Measurements from ENCODE around the gene MICAL3.
A peak's percentile ranks its signal among the peaks of the same experiment; 100 is the strongest.

Gene MICAL3

GRCh38 chr22:17754233-17754925, 270.0 kb downstream of the MICAL3 start:
- peak; percentile 67; the same call in 2 of the 3 replicates for ATAC-seq
- TF ChIP-seq CREB5 (CRISPR knock-in tag; IDR thresholded peaks at IDR 0.05; ENCODE audit: low read depth) = no peak
- no peak for TF ChIP-seq CSDC2 (CRISPR knock-in tag; IDR thresholded peaks at IDR 0.05)
- TF ChIP-seq POU6F1 (CRISPR knock-in tag; IDR thresholded peaks at IDR 0.05; ENCODE audit: borderline replicate concordance, low read depth) = no peak
- TF ChIP-seq OSR1 (CRISPR knock-in tag; IDR thresholded peaks at IDR 0.05) = no peak
- no peak for TF ChIP-seq TOX (CRISPR knock-in tag; IDR thresholded peaks at IDR 0.05; ENCODE audit: borderline replicate concordance)
- TF ChIP-seq TSHZ2 (CRISPR knock-in tag; IDR thresholded peaks at IDR 0.05) = no peak
- no peak for TF ChIP-seq ZNF8 (CRISPR knock-in tag; IDR thresholded peaks at IDR 0.05)
- TF ChIP-seq ARNTL (CRISPR knock-in tag; IDR thresholded peaks at IDR 0.05; ENCODE audit: borderline replicate concordance, low read depth) = no peak
- no peak for TF ChIP-seq ZFP3 (CRISPR knock-in tag; IDR thresholded peaks at IDR 0.05)
- TF ChIP-seq GLIS3 (CRISPR knock-in tag; IDR thresholded peaks at IDR 0.05) = no peak
- no peak for TF ChIP-seq ZNF565 (CRISPR knock-in tag; conservative IDR thresholded peaks at IDR 0.05; ENCODE audit: low read depth)
- no peak for TF ChIP-seq ISL1 (CRISPR knock-in tag; IDR thresholded peaks at IDR 0.05)

- ATAC-seq = no peak
These were observed 270.9 kb downstream of the MICAL3 start for GRCh38 chr22:17753401-17753989.

GRCh38 chr22:17751596-17751995, 272.8 kb downstream of the MICAL3 start:
- ATAC-seq = no peak
- TF ChIP-seq ZNF8 (CRISPR knock-in tag; IDR thresholded peaks at IDR 0.05) (no peak), ISL1 (CRISPR knock-in tag; IDR thresholded peaks at IDR 0.05) (no peak), TOX (CRISPR knock-in tag; IDR thresholded peaks at IDR 0.05; ENCODE audit: borderline replicate concordance) (no peak), PPARA (CRISPR knock-in tag; IDR thresholded peaks at IDR 0.05; ENCODE audit: borderline replicate concordance) (no peak), OSR1 (CRISPR knock-in tag; IDR thresholded peaks at IDR 0.05) (no peak), RARB (CRISPR knock-in tag; IDR thresholded peaks at IDR 0.05) (no peak), CREB5 (CRISPR knock-in tag; IDR thresholded peaks at IDR 0.05; ENCODE audit: low read depth) (no peak), TCF4 (CRISPR knock-in tag; IDR thresholded peaks at IDR 0.05; ENCODE audit: borderline replicate concordance) (no peak), ZC3H10 (CRISPR knock-in tag; IDR thresholded peaks at IDR 0.05) (no peak), BACH2 (CRISPR knock-in tag; IDR thresholded peaks at IDR 0.05; ENCODE audit: borderline replicate concordance) (no peak), POU6F1 (CRISPR knock-in tag; IDR thresholded peaks at IDR 0.05; ENCODE audit: borderline replicate concordance, low read depth) (no peak), ZFP3 (CRISPR knock-in tag; IDR thresholded peaks at IDR 0.05) (no peak)

More at GRCh38 chr22:17753401-17753989, 270.9 kb downstream of the MICAL3 start:
- TF ChIP-seq CSRNP3 (CRISPR knock-in tag; IDR thresholded peaks at IDR 0.05) (no peak), PATZ1 (CRISPR knock-in tag; IDR thresholded peaks at IDR 0.05; ENCODE audit: borderline replicate concordance) (no peak)
